Transverse colon (tissue), 4 donors: Measurements from ENCODE around the gene NEK3.

Experiments
- CTCF ChIP-seq, 5 experiments: fragments of 200-600 bp in 3 of 5; fragments of 450-650 bp in 2 of 5; sonication (generic) in 3 of 5; IDR thresholded peaks; 1 replicate in 2 of 5; 2 replicates in 3 of 5; pipeline ENCODE4 v1.5.1; 2016 to 2017; ENCODE audit warnings: antibody characterized with exemption in 5 of 5, inconsistent platforms in 3 of 5, mild to moderate bottlenecking in 2 of 5, moderate library complexity in 1 of 5
- EP300 ChIP-seq: sonication (generic); formaldehyde crosslinking; IDR thresholded peaks from one replicate; pipeline ENCODE4 v1.6.1; 2017; ENCODE audit warnings: antibody characterized with exemption, low read depth
- POLR2A ChIP-seq: fragments of 450-650 bp; IDR thresholded peaks from one replicate; pipeline ENCODE4 v1.6.1; 2016; ENCODE audit warnings: antibody characterized with exemption, mild to moderate bottlenecking, moderate library complexity
- POLR2AphosphoS5 ChIP-seq, 3 donors: sonication (generic); formaldehyde crosslinking; IDR thresholded peaks; one replicate each; pipeline ENCODE4 v1.6.1; 2016; ENCODE audit warnings: antibody characterized with exemption in 3 of 3

- TF ChIP-seq POLR2AphosphoS5 (IDR thresholded peaks at IDR 0.05) = no peak
- no peak for TF ChIP-seq POLR2A
- TF ChIP-seq EP300 = no peak
- no peak for TF ChIP-seq CTCF (IDR thresholded peaks at IDR 0.05)
Observed at GRCh38 chr13:52169839-52170238, 10.4 kb upstream of the NEK3 start.
